GM20000 (cell line): ENCODE measurements around the gene BMERB1.

Experiments
- DNase-seq: peaks from one replicate; pipeline ENCODE4 v3.0.0; 2012; ENCODE audit warnings: low spot score
- CTCF ChIP-seq: IDR thresholded peaks from 2 replicates; pipeline ENCODE4 v1.5.1; 2012; ENCODE audit warnings: mild to moderate bottlenecking, control low read depth; ENCODE audit errors: extremely low read depth, missing control alignments

The BMERB1 gene

GRCh38 chr16:15548482-15548891 is 114.1 kb downstream of the BMERB1 start:
- TF ChIP-seq CTCF, result no peak
- no peak for DNase-seq

- no peak for DNase-seq
- TF ChIP-seq CTCF, result no peak
These were observed 118.1 kb downstream of the BMERB1 start for GRCh38 chr16:15552507-15552906.

- no peak for DNase-seq
- TF ChIP-seq CTCF, result no peak
These were observed 119.1 kb downstream of the BMERB1 start for GRCh38 chr16:15553313-15554088.

- no peak for TF ChIP-seq CTCF
- no peak for DNase-seq
These were observed 121.7 kb downstream of the BMERB1 start for GRCh38 chr16:15556130-15556529.

- no peak for TF ChIP-seq CTCF
- no peak for DNase-seq
These were observed 122.9 kb downstream of the BMERB1 start for GRCh38 chr16:15557258-15557657.

GRCh38 chr16:15559176-15559575 is 124.8 kb downstream of the BMERB1 start:
- TF ChIP-seq CTCF, result no peak

GRCh38 chr16:15564604-15565339 is 130.4 kb downstream of the BMERB1 start:
- no peak for DNase-seq
- no peak for TF ChIP-seq CTCF

More at GRCh38 chr16:15559176-15559575, 124.8 kb downstream of the BMERB1 start:
- no peak for DNase-seq
